CD14-positive monocyte (primary cell): Measurements from ENCODE around the gene GJB2. TPM values are rescaled to one million over a fixed set of nuclear protein-coding genes. Genes with fewer than 3 reads are reported as not detected.

ENCODE experiments used
- DNase-seq, 3 donors: peaks; one replicate each; pipeline ENCODE4 v3.0.0-alpha.2; 2011 to 2022
- H2AFZ ChIP-seq: 2 replicates; pipeline ENCODE4 v1.6.0; 2012; ENCODE audit warnings: mild to moderate bottlenecking, low read depth, low read length, inconsistent platforms; ENCODE audit not compliant: insufficient read depth, poor library complexity, severe bottlenecking
- H3K27ac ChIP-seq, 2 donors: 1 replicate in 1 of 2; 2 replicates in 1 of 2; pipeline ENCODE4 v1.5.1; 2012 to 2013; ENCODE audit warnings: low read length in 2 of 2, control low read depth in 1 of 2, inconsistent platforms in 1 of 2, low read depth in 1 of 2, mild to moderate bottlenecking in 1 of 2
- H3K27me3 ChIP-seq, 2 donors: one replicate each; pipeline versions ENCODE4 v1.6.0 to v1.6.1; 2011 to 2013; ENCODE audit warnings: low read length in 2 of 2; ENCODE audit not compliant: control insufficient read depth in 2 of 2, insufficient read depth in 2 of 2
- H3K36me3 ChIP-seq, 2 donors: replicated peaks in 1 of 2; 1 replicate in 1 of 2; 2 replicates in 1 of 2; pipeline versions ENCODE4 v1.5.1 to v1.6.1; 2012 to 2013; ENCODE audit warnings: low read length in 2 of 2, control low read depth in 1 of 2, inconsistent platforms in 1 of 2, mild to moderate bottlenecking in 1 of 2; ENCODE audit not compliant: insufficient read depth in 2 of 2, control insufficient read depth in 1 of 2
- H3K4me1 ChIP-seq, 2 donors: 1 replicate in 1 of 2; 2 replicates in 1 of 2; pipeline versions ENCODE4 v1.5.1 to v1.6.1; 2012 to 2013; ENCODE audit warnings: low read length in 2 of 2, control low read depth in 1 of 2, inconsistent platforms in 1 of 2, mild to moderate bottlenecking in 1 of 2, moderate library complexity in 1 of 2; ENCODE audit not compliant: insufficient read depth in 2 of 2, control insufficient read depth in 1 of 2
- H3K4me2 ChIP-seq: replicated peaks from 2 replicates; pipeline ENCODE3; 2012; ENCODE audit warnings: low read length, moderate library complexity, mild to moderate bottlenecking; ENCODE audit not compliant: poor library complexity, severe bottlenecking; ENCODE audit errors: extremely low read depth
- H3K4me3 ChIP-seq, 3 experiments: fragments of 200-600 bp in 1 of 3; sonication (generic) in 1 of 3; replicated peaks in 1 of 3; 1 replicate in 2 of 3; 2 replicates in 1 of 3; pipeline ENCODE4 v1.5.1; 2011 to 2013; ENCODE audit warnings: low read length in 3 of 3, mild to moderate bottlenecking in 3 of 3, control low read depth in 2 of 3, low read depth in 2 of 3, inconsistent platforms in 1 of 3, moderate library complexity in 1 of 3
- H3K79me2 ChIP-seq: 2 replicates; pipeline ENCODE4 v1.6.0; 2012; ENCODE audit warnings: mild to moderate bottlenecking, control low read depth, inconsistent platforms, low read length, moderate library complexity; ENCODE audit not compliant: insufficient read depth
- H3K9ac ChIP-seq: 2 replicates; pipeline ENCODE4 v1.6.0; 2017; ENCODE audit warnings: low read length, mild to moderate bottlenecking; ENCODE audit not compliant: insufficient read depth, poor library complexity, severe bottlenecking
- H3K9me3 ChIP-seq, 2 donors: replicated peaks in 1 of 2; 1 replicate in 1 of 2; 2 replicates in 1 of 2; pipeline versions ENCODE4 v1.5.1 to v1.6.1; 2012 to 2013; ENCODE audit warnings: low read length in 2 of 2, control low read depth in 1 of 2; ENCODE audit not compliant: control insufficient read depth in 1 of 2, insufficient read depth in 1 of 2
- H4K20me1 ChIP-seq: 2 replicates; pipeline ENCODE4 v1.6.0; 2012; ENCODE audit warnings: mild to moderate bottlenecking, low read length, control low read depth, moderate library complexity; ENCODE audit not compliant: insufficient read depth
- H3K27ac Mint-ChIP-seq, 7 donors: one replicate each; pipeline ENCODE4 v1.8.0; 2020; ENCODE audit warnings: mild to moderate bottlenecking in 7 of 7, mixed read lengths in 7 of 7, moderate library complexity in 6 of 7, inconsistent platforms in 2 of 7
- H3K27me3 Mint-ChIP-seq, 3 donors: one replicate each; pipeline ENCODE4 v1.8.0; 2021 to 2022; ENCODE audit warnings: low read depth in 3 of 3, mild to moderate bottlenecking in 3 of 3, mixed read lengths in 3 of 3, moderate library complexity in 3 of 3, inconsistent platforms in 1 of 3
- H3K36me3 Mint-ChIP-seq, 2 donors: one replicate each; pipeline ENCODE4 v1.8.0; 2020; ENCODE audit warnings: mixed read lengths in 2 of 2, inconsistent platforms in 1 of 2, mild to moderate bottlenecking in 1 of 2
- H3K4me1 Mint-ChIP-seq: one replicate; pipeline ENCODE4 v1.8.0; 2020; ENCODE audit warnings: mild to moderate bottlenecking, mixed read lengths
- H3K4me3 Mint-ChIP-seq, 2 donors: one replicate each; pipeline ENCODE4 v1.8.0; 2020; ENCODE audit warnings: mild to moderate bottlenecking in 2 of 2, mixed read lengths in 2 of 2, moderate library complexity in 1 of 2
- H3K9me3 Mint-ChIP-seq, 7 donors: one replicate each; pipeline ENCODE4 v1.8.0; 2020 to 2022; ENCODE audit warnings: mixed read lengths in 7 of 7, mild to moderate bottlenecking in 6 of 7, moderate library complexity in 6 of 7, inconsistent platforms in 2 of 7
- WGBS: methylation state at CpG from one replicate; pipeline ENCODE4 v1.1.5; 2013; ENCODE audit warnings: missing lambda C conversion rate; ENCODE audit not compliant: insufficient coverage; 5-methylcytosine and 5-hydroxymethylcytosine counted together
- intact Hi-C, 2 donors: fragments of 100-400 bp; cut with micrococcal nuclease; formaldehyde crosslinking; loops; one replicate each; pipeline versions ENCODE4 v1.15.0 to v1.15.1; 2023
- polyA plus RNA-seq, 3 donors: library from polyadenylated mRNA; depleted of rRNA in 1 of 3; unstranded in 2 of 3; stranded (reverse) in 1 of 3; fragments of 300-500 nt in 2 of 3; fragments of >200 nt in 1 of 3; fragmentation: Illumina TruSeq in 2 of 3; gene quantifications; 1 replicate in 2 of 3; 2 replicates in 1 of 3; pipeline ENCODE4 v1.2.3, GENCODE V29; 2012 to 2021
- TF ChIP-seq, protein P1 (sequence below): fragments of 200-600 bp; IDR thresholded peaks from one replicate; pipeline ENCODE4 v1.8.0; 2022; ENCODE audit warnings: antibody characterized with exemption, mild to moderate bottlenecking

The GJB2 gene
- polyA plus RNA-seq, 3 donors: 0.41 TPM; not detected in 2

DNA sequence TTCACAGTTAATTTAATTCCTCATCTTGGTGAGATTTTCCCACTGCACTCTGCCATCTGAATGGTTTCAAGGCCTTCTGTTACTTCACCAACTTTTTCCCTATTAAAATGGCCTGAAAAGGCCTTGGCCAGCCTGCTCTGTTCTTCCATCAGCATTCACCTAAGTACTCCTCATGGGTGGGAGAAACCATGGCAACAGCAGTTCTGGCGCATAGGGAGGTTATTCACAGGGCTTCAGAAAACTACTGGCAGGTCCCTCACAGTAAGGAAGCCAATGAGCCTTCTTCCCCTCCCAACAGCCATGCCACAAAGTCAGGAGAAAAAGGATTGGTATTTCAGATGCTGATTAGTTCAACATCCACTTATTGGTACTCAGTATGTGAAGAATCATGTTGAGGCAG lies 17.2 kb upstream of the GJB2 start:
- H2AFZ ChIP-seq: no peak overlapping the region
- H3K27ac ChIP-seq: no peak overlapping the region
- H3K36me3 ChIP-seq: no peaks in the 10 kb centered on the region
- no peak overlapping the region for H3K27ac Mint-ChIP-seq
- peaks cover 4 to 15% (median 12%) of the 10 kb centered on the region in 7 donors for H3K9me3 Mint-ChIP-seq
- H3K4me3 Mint-ChIP-seq: no peak overlapping the region
- H3K27me3 ChIP-seq: no peaks in the 10 kb centered on the region
- H4K20me1 ChIP-seq: no peaks in the 10 kb centered on the region
- H3K36me3 Mint-ChIP-seq: no peaks in the 10 kb centered on the region
- peaks cover 23% of the 10 kb centered on the region for H3K4me1 Mint-ChIP-seq
- no peaks in the 10 kb centered on the region for H3K79me2 ChIP-seq
- WGBS: 86% methylated on average over 1 of the region's 1 CpG
- no peak overlapping the region for H3K4me3 ChIP-seq
- no peak overlapping the region for H3K9ac ChIP-seq
- TF ChIP-seq, protein P1, sequence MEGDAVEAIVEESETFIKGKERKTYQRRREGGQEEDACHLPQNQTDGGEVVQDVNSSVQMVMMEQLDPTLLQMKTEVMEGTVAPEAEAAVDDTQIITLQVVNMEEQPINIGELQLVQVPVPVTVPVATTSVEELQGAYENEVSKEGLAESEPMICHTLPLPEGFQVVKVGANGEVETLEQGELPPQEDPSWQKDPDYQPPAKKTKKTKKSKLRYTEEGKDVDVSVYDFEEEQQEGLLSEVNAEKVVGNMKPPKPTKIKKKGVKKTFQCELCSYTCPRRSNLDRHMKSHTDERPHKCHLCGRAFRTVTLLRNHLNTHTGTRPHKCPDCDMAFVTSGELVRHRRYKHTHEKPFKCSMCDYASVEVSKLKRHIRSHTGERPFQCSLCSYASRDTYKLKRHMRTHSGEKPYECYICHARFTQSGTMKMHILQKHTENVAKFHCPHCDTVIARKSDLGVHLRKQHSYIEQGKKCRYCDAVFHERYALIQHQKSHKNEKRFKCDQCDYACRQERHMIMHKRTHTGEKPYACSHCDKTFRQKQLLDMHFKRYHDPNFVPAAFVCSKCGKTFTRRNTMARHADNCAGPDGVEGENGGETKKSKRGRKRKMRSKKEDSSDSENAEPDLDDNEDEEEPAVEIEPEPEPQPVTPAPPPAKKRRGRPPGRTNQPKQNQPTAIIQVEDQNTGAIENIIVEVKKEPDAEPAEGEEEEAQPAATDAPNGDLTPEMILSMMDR: no peak
- no peak for DNase-seq
- H3K4me2 ChIP-seq: no peak overlapping the region
- intact Hi-C loops: no loop called here
- H3K4me1 ChIP-seq: peaks cover 9 to 14% of the 10 kb centered on the region in 2 donors
- H3K27me3 Mint-ChIP-seq: peaks cover 1 to 3% (median 2%) of the 10 kb centered on the region in 3 donors
- peaks cover 0 to 5% of the 10 kb centered on the region in 2 donors for H3K9me3 ChIP-seq

DNA sequence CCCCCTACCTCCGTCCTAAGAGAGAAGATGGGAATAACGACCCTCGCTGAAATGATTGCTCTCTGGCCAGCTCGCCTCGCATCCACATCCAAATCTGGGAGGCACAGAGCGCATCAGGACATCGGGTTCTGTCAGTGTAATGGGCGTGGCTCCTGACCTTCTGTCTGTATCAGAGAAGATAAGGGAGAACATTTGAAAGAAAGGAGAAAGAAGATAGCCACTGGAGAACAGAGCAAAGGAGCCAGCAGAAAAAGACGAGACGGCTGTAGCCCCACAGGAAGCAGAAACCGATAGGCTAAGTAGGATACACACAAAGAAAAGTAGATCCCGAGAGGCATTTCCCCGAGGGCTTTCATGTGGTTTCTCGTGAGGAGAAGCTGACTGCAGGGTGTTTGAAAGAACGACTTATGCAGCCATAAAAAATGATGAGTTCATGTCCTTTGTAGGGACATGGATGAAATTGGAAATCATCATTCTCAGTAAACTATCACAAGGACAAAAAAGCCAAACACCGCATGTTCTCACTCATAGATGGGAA lies 14.0 kb upstream of the GJB2 start:
- Mint-ChIP-seq H3K27ac (peak overlapping the region in 1 of 7 donors; percentile 51), H3K4me3 (no peak overlapping the region), H3K27me3 (peaks cover under 1 to 3% (median 1%) of the 10 kb centered on the region in 3 donors), H3K36me3 (peaks cover 0 to 1% of the 10 kb centered on the region in 2 donors), H3K4me1 (peaks cover 10% of the 10 kb centered on the region), H3K9me3 (peaks cover under 1 to 4% (median 3%) of the 10 kb centered on the region in 7 donors)
- Histone ChIP-seq H3K4me2 (no peak overlapping the region), H4K20me1 (no peaks in the 10 kb centered on the region), H3K4me3 (no peak overlapping the region), H3K4me1 (peaks cover 4 to 5% of the 10 kb centered on the region in 2 donors), H3K27ac (no peak overlapping the region), H3K27me3 (no peaks in the 10 kb centered on the region), H3K9ac (no peak overlapping the region), H3K36me3 (no peaks in the 10 kb centered on the region), H2AFZ (peak overlapping the region; percentile 42), H3K79me2 (no peaks in the 10 kb centered on the region), H3K9me3 (peaks cover 0 to under 1% of the 10 kb centered on the region in 2 donors)
- TF ChIP-seq, protein P1: no peak
- 89% methylated on average over 10 of the region's 16 CpGs for WGBS
- DNase-seq: no peak
- intact Hi-C loops: no loop called here
